Neural progenitor cell (in vitro differentiated cells): ENCODE results near the gene CEP44. TPM values are rescaled to one million over a fixed set of nuclear protein-coding genes. Genes with fewer than 3 reads are reported as not detected.
A peak's percentile ranks its signal among the peaks of the same experiment; 100 is the strongest.

Experiments
- DNase-seq: peaks from one replicate; pipeline ENCODE4 v3.0.0-alpha.2; 2016; ENCODE audit warnings: low spot score
- H2AFZ ChIP-seq: fragments of 200-600 bp; sonication (generic); replicated peaks from 2 replicates; pipeline ENCODE4 v1.6.1; 2016; ENCODE audit warnings: antibody characterized with exemption
- H3F3A ChIP-seq: fragments of 200-600 bp; sonication (generic); 2 replicates; pipeline ENCODE4 v1.6.1; 2016; ENCODE audit warnings: antibody characterized with exemption, low read depth
- H3K27ac ChIP-seq: fragments of 200-600 bp; sonication (generic); 2 replicates; pipeline ENCODE4 v1.5.1; 2016; ENCODE audit warnings: mild to moderate bottlenecking
- H3K27me3 ChIP-seq: fragments of 200-600 bp; sonication (generic); 2 replicates; pipeline ENCODE4 v1.6.1; 2016; ENCODE audit warnings: mild to moderate bottlenecking, moderate library complexity
- H3K36me3 ChIP-seq: fragments of 200-600 bp; sonication (generic); 2 replicates; pipeline ENCODE4 v1.5.1; 2016
- H3K4me1 ChIP-seq: fragments of 200-600 bp; sonication (generic); 2 replicates; pipeline ENCODE4 v1.6.1; 2016; ENCODE audit warnings: mixed run types
- H3K4me2 ChIP-seq: fragments of 200-600 bp; sonication (generic); 2 replicates; pipeline ENCODE4 v1.6.1; 2016
- H3K4me3 ChIP-seq: fragments of 200-600 bp; sonication (generic); 2 replicates; pipeline ENCODE4 v1.5.1; 2016
- H3K79me2 ChIP-seq: fragments of 200-600 bp; sonication (generic); 2 replicates; pipeline ENCODE4 v1.6.1; 2016; ENCODE audit warnings: low read depth
- H3K9ac ChIP-seq: fragments of 200-600 bp; sonication (generic); 2 replicates; pipeline ENCODE4 v1.6.1; 2016
- H3K9me3 ChIP-seq: fragments of 200-600 bp; sonication (generic); 2 replicates; pipeline ENCODE4 v1.5.1; 2016; ENCODE audit warnings: low read depth
- H4K20me1 ChIP-seq: fragments of 200-600 bp; sonication (generic); 2 replicates; pipeline ENCODE4 v1.6.1; 2016; ENCODE audit warnings: low read depth
- H3K27ac Mint-ChIP-seq: 3 replicates; pipeline ENCODE4 v1.8.0; 2021; ENCODE audit warnings: mixed read lengths
- H3K27me3 Mint-ChIP-seq: 2 replicates; pipeline ENCODE4 v1.8.0; 2022; ENCODE audit warnings: low read depth, mild to moderate bottlenecking, inconsistent platforms, moderate library complexity, mixed read lengths; ENCODE audit not compliant: insufficient read depth
- H3K36me3 Mint-ChIP-seq: 3 replicates; pipeline ENCODE4 v1.8.0; 2021; ENCODE audit warnings: mixed read lengths
- H3K4me1 Mint-ChIP-seq: 3 replicates; pipeline ENCODE4 v1.8.0; 2021; ENCODE audit warnings: mixed read lengths
- H3K4me3 Mint-ChIP-seq: 3 replicates; pipeline ENCODE4 v1.8.0; 2021; ENCODE audit warnings: mild to moderate bottlenecking, moderate library complexity, mixed read lengths
- H3K9me3 Mint-ChIP-seq: 3 replicates; pipeline ENCODE4 v1.8.0; 2020; ENCODE audit warnings: mixed read lengths
- EZH2 ChIP-seq: fragments of 200-600 bp; sonication (generic); IDR thresholded peaks from 2 replicates; pipeline ENCODE4 v1.6.1; 2017; ENCODE audit warnings: antibody characterized with exemption, mild to moderate bottlenecking, moderate library complexity
- EZH2phosphoT487 ChIP-seq: fragments of 200-600 bp; sonication (generic); IDR thresholded peaks from 2 replicates; pipeline ENCODE4 v1.6.1; 2017; ENCODE audit warnings: antibody characterized with exemption
- total RNA-seq: library from RNA; depleted of rRNA; stranded (reverse); fragments of >200 nt; gene quantifications from 2 replicates; pipeline ENCODE4 v1.2.3, GENCODE V29; 2015; ENCODE audit warnings: low replicate concordance
- TF ChIP-seq, protein P1 (sequence below): fragments of 200-600 bp; sonication (generic); IDR thresholded peaks from 2 replicates; pipeline ENCODE4 v1.5.1; 2017; ENCODE audit warnings: antibody characterized with exemption, mild to moderate bottlenecking

Gene CEP44
- total RNA-seq, 1 donor from 2014 or later: 76.1 TPM

GRCh38 chr4:174380699-174381439, 97.2 kb downstream of the CEP44 start:
- Mint-ChIP-seq H3K27ac (no peak overlapping the region), H3K4me3 (no peak overlapping the region)

GRCh38 chr4:174381440-174381800, 97.7 kb downstream of the CEP44 start:
- Mint-ChIP-seq H3K27ac (no peak overlapping the region), H3K4me3 (no peak overlapping the region), H3K36me3 (no peaks in the 10 kb centered on the region), H3K27me3 (peaks cover 3% of the 10 kb centered on the region), H3K4me1 (peaks cover 13% of the 10 kb centered on the region), H3K9me3 (no peaks in the 10 kb centered on the region)
- Histone ChIP-seq H2AFZ (no peak overlapping the region), H3K4me3 (no peak overlapping the region), H3K9me3 (no peaks in the 10 kb centered on the region), H3K36me3 (no peaks in the 10 kb centered on the region), H3K4me2 (no peak overlapping the region), H4K20me1 (no peaks in the 10 kb centered on the region), H3K79me2 (no peaks in the 10 kb centered on the region), H3K27ac (no peak overlapping the region), H3F3A (no peaks in the 10 kb centered on the region), H3K27me3 (no peaks in the 10 kb centered on the region), H3K9ac (no peak overlapping the region), H3K4me1 (peaks cover 9% of the 10 kb centered on the region)
- TF ChIP-seq, protein P1, sequence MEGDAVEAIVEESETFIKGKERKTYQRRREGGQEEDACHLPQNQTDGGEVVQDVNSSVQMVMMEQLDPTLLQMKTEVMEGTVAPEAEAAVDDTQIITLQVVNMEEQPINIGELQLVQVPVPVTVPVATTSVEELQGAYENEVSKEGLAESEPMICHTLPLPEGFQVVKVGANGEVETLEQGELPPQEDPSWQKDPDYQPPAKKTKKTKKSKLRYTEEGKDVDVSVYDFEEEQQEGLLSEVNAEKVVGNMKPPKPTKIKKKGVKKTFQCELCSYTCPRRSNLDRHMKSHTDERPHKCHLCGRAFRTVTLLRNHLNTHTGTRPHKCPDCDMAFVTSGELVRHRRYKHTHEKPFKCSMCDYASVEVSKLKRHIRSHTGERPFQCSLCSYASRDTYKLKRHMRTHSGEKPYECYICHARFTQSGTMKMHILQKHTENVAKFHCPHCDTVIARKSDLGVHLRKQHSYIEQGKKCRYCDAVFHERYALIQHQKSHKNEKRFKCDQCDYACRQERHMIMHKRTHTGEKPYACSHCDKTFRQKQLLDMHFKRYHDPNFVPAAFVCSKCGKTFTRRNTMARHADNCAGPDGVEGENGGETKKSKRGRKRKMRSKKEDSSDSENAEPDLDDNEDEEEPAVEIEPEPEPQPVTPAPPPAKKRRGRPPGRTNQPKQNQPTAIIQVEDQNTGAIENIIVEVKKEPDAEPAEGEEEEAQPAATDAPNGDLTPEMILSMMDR: no peak
- no peak for TF ChIP-seq EZH2phosphoT487
- no peak for TF ChIP-seq EZH2
- DNase-seq: no peak

More at GRCh38 chr4:174380699-174381439, 97.2 kb downstream of the CEP44 start:
- Mint-ChIP-seq H3K36me3 (no peaks in the 10 kb centered on the region), H3K4me1 (peaks cover 13% of the 10 kb centered on the region), H3K9me3 (no peaks in the 10 kb centered on the region), H3K27me3 (peaks cover 3% of the 10 kb centered on the region)
- no peaks in the 10 kb centered on the region for H4K20me1 ChIP-seq
- H3K27ac ChIP-seq: no peak overlapping the region
- no peaks in the 10 kb centered on the region for H3K9me3 ChIP-seq
- peaks cover 9% of the 10 kb centered on the region for H3K4me1 ChIP-seq
- H3K36me3 ChIP-seq: no peaks in the 10 kb centered on the region
- no peaks in the 10 kb centered on the region for H3K27me3 ChIP-seq
- H3K79me2 ChIP-seq: no peaks in the 10 kb centered on the region
- H3K4me2 ChIP-seq: no peak overlapping the region
- H3K4me3 ChIP-seq: no peak overlapping the region
- H3K9ac ChIP-seq: no peak overlapping the region
- DNase-seq: no peak
- peak overlapping the region; percentile 22 for H2AFZ ChIP-seq
- no peaks in the 10 kb centered on the region for H3F3A ChIP-seq
- TF ChIP-seq, protein P1: no peak
- TF ChIP-seq EZH2phosphoT487 (no peak), EZH2 (no peak)

Other genes with a start within 250 kb of the CEP44 start
- 21.5 and 28.4 TPM in 2 replicates for gene FBXO8, start 244 bp upstream of the CEP44 start, total RNA-seq
- not detected in 2 replicates for gene HPGD, start 238.6 kb downstream of the CEP44 start, total RNA-seq